ENCODE measurements around the gene AKNA.

GRCh38 chr9:114357911-114358328, 29.9 kb downstream of the AKNA start:
- TF ChIP-seq CTCF (IDR thresholded peaks at IDR 0.05) (no peak), EP300 (IDR thresholded peaks at IDR 0.05) (no peak)
